ENCODE results near the gene SMURF2. TPM values are rescaled to one million over a fixed set of nuclear protein-coding genes. Genes with fewer than 3 reads are reported as not detected.

The SMURF2 gene
- total RNA-seq, 2 donors from 2014 or later: 14.1 to 20.0 TPM

- DNase-seq (no peak), ATAC-seq (peak; percentile 30)
- intact Hi-C loops (cut with DNase I, micrococcal nuclease): loop anchor here in 1 of 2 donors (10.0 kb wide), 1 partner anchor 75 kb away; no protein-coding TSS in a partner anchor
Measured at GRCh38 chr17:64499805-64500486, 162.2 kb downstream of the SMURF2 start.

GRCh38 chr17:64498308-64499203, 163.6 kb downstream of the SMURF2 start:
- ATAC-seq (no peak), DNase-seq (no peak)
- intact Hi-C loops (cut with DNase I, micrococcal nuclease): loop anchor here in 1 of 2 donors (10.0 kb wide), 1 partner anchor 74 kb away; no protein-coding TSS in a partner anchor

GRCh38 chr17:64497565-64498035, 164.5 kb downstream of the SMURF2 start:
- intact Hi-C loops (cut with DNase I, micrococcal nuclease): loop anchor here in 1 of 2 donors (10.0 kb wide), 1 partner anchor 73 kb away; no protein-coding TSS in a partner anchor
- DNase-seq: no peak
- ATAC-seq: peak; percentile 13

- DNase-seq (peak; percentile 93 to 97), ATAC-seq (peak; percentile 93)
- intact Hi-C loops (cut with DNase I, micrococcal nuclease): loop anchor here in 1 of 2 donors (10.0 kb wide), 1 partner anchor 72 kb away; no protein-coding TSS in a partner anchor
Measured at GRCh38 chr17:64496786-64497564, 165.1 kb downstream of the SMURF2 start, which contains the start of gene POLG2. TSS of gene POLG2 (minus strand) at chr17:64497054. CDS start at chr17:64496968, 86 bp downstream.

- intact Hi-C loops (cut with DNase I, micrococcal nuclease): loop anchor here in 1 of 2 donors (10.0 kb wide), 1 partner anchor 72 kb away; no protein-coding TSS in a partner anchor
- DNase-seq (no peak), ATAC-seq (peak; percentile 15)
Measured at GRCh38 chr17:64496348-64496785, 165.7 kb downstream of the SMURF2 start.

Small RNAs within 50 kb of the gene (microRNA-seq; reads per million reads assigned to microRNA genes)
- gene MIR3064 (4.3 to 12.2 reads per million in 2 donors), gene MIR5047 (0 reads per million in 2 donors)

Other genes with a start within 250 kb of the SMURF2 start
- 1 to 10 TPM in 1 of 2 donors, under 1 TPM in 1; 0.82 to 3.3 TPM for gene MILR1, start 213.2 kb downstream of the SMURF2 start, total RNA-seq
- gene POLG2, start 165.3 kb downstream of the SMURF2 start, total RNA-seq: 10 to 100 TPM in 1 of 2 donors, 1 to 10 TPM in 1; 9.4 to 10.4 TPM
- 100 to 1,000 TPM; 445 to 466 TPM for gene DDX5, start 156.0 kb downstream of the SMURF2 start, total RNA-seq
- 10 to 100 TPM; 31.9 to 35.0 TPM for gene CEP95, start 155.3 kb downstream of the SMURF2 start, total RNA-seq

Data from left colon (tissue), 2 donors.